ENCODE data around the gene NFASC. TPM values are rescaled to one million over a fixed set of nuclear protein-coding genes. Genes with fewer than 3 reads are reported as not detected.

The NFASC gene
- total RNA-seq, 4 donors from 2014 or later = 6.3 to 15.1 (median 11.7) TPM

- Histone ChIP-seq H3K27ac (no peak overlapping the region), H3K36me3 (no peaks in the 10 kb centered on the region), H3K4me3 (no peak overlapping the region), H3K9me3 (no peaks in the 10 kb centered on the region), H3K4me1 (peaks cover 0 to 13% (median 0%) of the 10 kb centered on the region in 3 donors), H3K27me3 (no peaks in the 10 kb centered on the region)
- intact Hi-C loops (cut with DNase I) = no loop called here
- WGBS, 2 donors = 51 to 77% methylated on average over 2 to 4 of the region's 4 CpGs
- TF ChIP-seq, protein P1, sequence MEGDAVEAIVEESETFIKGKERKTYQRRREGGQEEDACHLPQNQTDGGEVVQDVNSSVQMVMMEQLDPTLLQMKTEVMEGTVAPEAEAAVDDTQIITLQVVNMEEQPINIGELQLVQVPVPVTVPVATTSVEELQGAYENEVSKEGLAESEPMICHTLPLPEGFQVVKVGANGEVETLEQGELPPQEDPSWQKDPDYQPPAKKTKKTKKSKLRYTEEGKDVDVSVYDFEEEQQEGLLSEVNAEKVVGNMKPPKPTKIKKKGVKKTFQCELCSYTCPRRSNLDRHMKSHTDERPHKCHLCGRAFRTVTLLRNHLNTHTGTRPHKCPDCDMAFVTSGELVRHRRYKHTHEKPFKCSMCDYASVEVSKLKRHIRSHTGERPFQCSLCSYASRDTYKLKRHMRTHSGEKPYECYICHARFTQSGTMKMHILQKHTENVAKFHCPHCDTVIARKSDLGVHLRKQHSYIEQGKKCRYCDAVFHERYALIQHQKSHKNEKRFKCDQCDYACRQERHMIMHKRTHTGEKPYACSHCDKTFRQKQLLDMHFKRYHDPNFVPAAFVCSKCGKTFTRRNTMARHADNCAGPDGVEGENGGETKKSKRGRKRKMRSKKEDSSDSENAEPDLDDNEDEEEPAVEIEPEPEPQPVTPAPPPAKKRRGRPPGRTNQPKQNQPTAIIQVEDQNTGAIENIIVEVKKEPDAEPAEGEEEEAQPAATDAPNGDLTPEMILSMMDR (IDR thresholded peaks at IDR 0.05) = no peak
- TF ChIP-seq POLR2A (IDR thresholded peaks at IDR 0.05) = no peak
- no peak for DNase-seq
These were observed 6.9 kb upstream of the NFASC start for GRCh38 chr1:204863730-204864129.

DNA sequence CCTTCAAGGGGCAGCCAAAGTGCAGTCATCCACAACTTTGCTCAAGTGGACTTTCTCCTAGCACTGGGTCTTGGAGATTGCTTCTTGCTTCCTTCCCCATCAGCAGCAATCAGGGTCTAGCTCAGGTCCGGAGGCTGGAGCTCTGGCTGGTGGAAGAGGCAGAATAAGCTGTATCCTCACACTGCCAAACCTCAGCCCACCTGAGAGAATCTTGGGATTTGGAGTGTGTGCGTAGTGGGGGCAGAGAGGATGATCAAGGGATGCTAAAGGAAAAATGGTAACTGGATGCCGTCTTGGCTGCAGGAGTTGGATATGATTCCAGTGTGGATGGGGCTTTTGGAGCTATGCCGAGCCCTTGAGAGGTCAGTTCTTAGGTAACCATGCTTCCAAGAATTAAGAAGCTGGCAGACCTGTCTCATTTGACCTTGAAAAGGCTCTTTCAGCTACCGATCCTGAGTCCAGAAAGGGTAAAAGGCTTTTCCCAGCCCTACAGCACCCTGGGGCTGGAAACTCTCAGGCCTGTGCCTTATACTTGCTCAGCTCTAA, 4.5 kb upstream of the NFASC start:
- no peak for TF ChIP-seq POLR2A (IDR thresholded peaks at IDR 0.05)
- TF ChIP-seq, protein P1 (IDR thresholded peaks at IDR 0.05) = no peak
- 74 to 88% methylated on average over 4 to 5 of the region's 5 CpGs for WGBS, 2 donors
- no peak for DNase-seq
- Histone ChIP-seq H3K27me3 (no peaks in the 10 kb centered on the region), H3K4me3 (no peak overlapping the region), H3K27ac (no peak overlapping the region), H3K4me1 (peaks cover 0 to 14% (median 0%) of the 10 kb centered on the region in 3 donors), H3K36me3 (no peaks in the 10 kb centered on the region), H3K9me3 (no peaks in the 10 kb centered on the region)
- intact Hi-C loops (cut with DNase I) = no loop called here

DNA sequence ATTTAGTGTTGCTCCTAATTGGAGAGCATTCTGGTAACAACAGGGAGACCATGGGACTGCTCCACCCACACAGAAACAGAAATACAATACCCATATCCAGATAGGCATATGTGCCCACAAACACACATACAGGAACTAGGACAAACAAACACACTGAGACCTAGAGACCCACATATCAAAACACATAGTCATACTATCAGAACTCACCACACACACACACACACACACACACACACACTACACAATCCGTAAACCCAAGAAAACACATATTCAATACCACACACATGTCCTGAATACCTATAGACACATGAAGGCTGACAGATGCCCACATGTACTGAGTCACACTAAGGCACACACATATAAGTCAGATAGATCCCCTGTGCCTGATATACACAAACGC, 3.5 kb upstream of the NFASC start:
- intact Hi-C loops (cut with DNase I) = no loop called here
- Histone ChIP-seq H3K27me3 (no peaks in the 10 kb centered on the region), H3K36me3 (no peaks in the 10 kb centered on the region), H3K4me1 (peaks cover 0 to 18% (median 0%) of the 10 kb centered on the region in 3 donors), H3K9me3 (no peaks in the 10 kb centered on the region), H3K4me3 (no peak overlapping the region), H3K27ac (no peak overlapping the region)
- DNase-seq = no peak
- no peak for TF ChIP-seq POLR2A (IDR thresholded peaks at IDR 0.05)
- TF ChIP-seq, protein P1 (IDR thresholded peaks at IDR 0.05) = no peak
- 72 to 86% methylated on average over 2 of the region's 2 CpGs for WGBS, 2 donors

DNA sequence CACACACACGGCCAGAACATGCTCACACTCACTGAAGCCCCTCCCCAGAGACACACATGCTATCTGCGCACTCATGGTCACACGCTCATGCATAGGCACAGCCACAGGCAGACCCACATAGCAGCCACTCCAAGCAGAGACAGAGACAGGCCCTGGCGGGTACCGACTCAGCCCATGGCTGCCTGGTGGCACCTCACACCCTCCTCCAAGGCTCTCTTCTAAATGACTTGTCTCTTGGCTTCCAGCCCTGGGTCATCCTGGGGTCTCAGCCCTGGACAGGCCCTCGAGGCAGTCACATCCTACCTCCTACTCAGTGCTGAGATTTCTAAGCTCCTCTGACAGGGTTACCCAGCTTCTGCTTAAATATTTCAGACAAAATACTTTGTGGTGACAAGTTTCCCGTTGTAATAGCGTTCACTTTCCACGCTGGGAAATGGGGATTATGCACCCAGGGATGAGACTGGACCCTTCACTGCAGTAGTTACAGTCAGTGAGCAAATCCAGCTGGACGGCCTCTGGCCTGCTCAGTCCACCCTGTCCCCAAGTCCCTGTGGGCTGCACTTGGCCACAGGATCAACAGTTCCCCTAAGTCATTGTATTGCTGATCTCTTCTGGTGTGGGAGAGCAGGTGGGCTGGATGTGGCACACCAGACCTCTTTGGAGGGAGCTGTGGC, 2.9 kb upstream of the NFASC start:
- intact Hi-C loops (cut with DNase I) = no loop called here
- no peak for TF ChIP-seq POLR2A (IDR thresholded peaks at IDR 0.05)
- TF ChIP-seq, protein P1 (IDR thresholded peaks at IDR 0.05) = no peak
- H3K9me3 ChIP-seq = no peaks in the 10 kb centered on the region
- DNase-seq = no peak
- WGBS, 2 donors = 53 to 57% methylated on average over 6 to 8 of the region's 10 CpGs
- H3K4me3 ChIP-seq = no peak overlapping the region
- H3K4me1 ChIP-seq = peaks cover 0 to 20% (median 0%) of the 10 kb centered on the region in 3 donors
- H3K27ac ChIP-seq = peak overlapping the region in 1 of 4 donors; percentile 29
- H3K36me3 ChIP-seq = no peaks in the 10 kb centered on the region
- H3K27me3 ChIP-seq = no peaks in the 10 kb centered on the region

DNA sequence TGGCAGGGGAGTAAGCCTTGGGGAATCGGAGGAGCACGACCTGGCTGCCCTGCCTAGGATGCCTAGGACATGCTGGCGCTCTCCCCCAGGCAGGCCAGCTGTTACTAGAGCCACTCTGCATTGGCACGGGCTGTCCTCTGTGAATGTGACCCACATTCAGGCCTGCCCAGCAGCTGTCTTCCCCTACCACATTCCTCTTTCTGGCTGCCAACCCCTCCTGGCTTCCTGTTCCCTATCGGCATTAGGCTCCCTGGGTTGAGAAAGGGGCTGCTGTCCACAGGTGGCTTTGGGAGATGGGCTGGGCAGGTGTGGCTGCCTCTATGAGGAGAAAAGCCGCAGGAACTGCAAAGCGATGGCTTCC, 2.3 kb upstream of the NFASC start:
- no peak for DNase-seq
- Histone ChIP-seq H3K36me3 (no peaks in the 10 kb centered on the region), H3K4me1 (peaks cover 0 to 23% (median 0%) of the 10 kb centered on the region in 3 donors), H3K27me3 (no peaks in the 10 kb centered on the region), H3K9me3 (no peaks in the 10 kb centered on the region), H3K4me3 (no peak overlapping the region), H3K27ac (peak overlapping the region in 1 of 4 donors; percentile 29)
- TF ChIP-seq, protein P1 (IDR thresholded peaks at IDR 0.05) = no peak
- no peak for TF ChIP-seq POLR2A (IDR thresholded peaks at IDR 0.05)
- WGBS, 2 donors = 67% methylated on average over 6 of the region's 7 CpGs; no CpG with 5 or more reads in 1 of the 2 donors
- intact Hi-C loops (cut with DNase I) = no loop called here
